LHCN-M2 (cell line): ENCODE measurements around the gene SLC13A4. TPM values are rescaled to one million over a fixed set of nuclear protein-coding genes. Genes with fewer than 3 reads are reported as not detected.
"Not testable (repeated sequence)": the region's sequence is repeated elsewhere in the genome, so short reads cannot be mapped to it uniquely, and the experiment has no call there.

Source experiments
- DNase-seq: peaks from one replicate; pipeline ENCODE4 v3.0.0-alpha.2; 2012; ENCODE audit warnings: low read depth
- total RNA-seq: library from RNA; depleted of rRNA; stranded (reverse); fragments of >200 nt; gene quantifications from 2 replicates; pipeline ENCODE4 v1.2.3, GENCODE V29; 2014

Gene SLC13A4
- total RNA-seq, 1 experiment from 2014 or later, result not detected

GRCh38 chr7:135666156-135666555, 61.8 kb downstream of the SLC13A4 start:
- no peak for DNase-seq

GRCh38 chr7:135665042-135665441, 62.9 kb downstream of the SLC13A4 start:
- DNase-seq, result no peak

GRCh38 chr7:135664046-135664589, 63.9 kb downstream of the SLC13A4 start:
- DNase-seq, result peak; percentile 34

- peak; percentile 95 for DNase-seq
These were observed 65.4 kb downstream of the SLC13A4 start, which contains the start of gene STMP1 for GRCh38 chr7:135662373-135663114. STMP1 (plus strand) TSS chr7:135662514.

- no peak for DNase-seq
These were observed 65.9 kb downstream of the SLC13A4 start for GRCh38 chr7:135662123-135662372.

- DNase-seq, result no peak
These were observed 66.5 kb downstream of the SLC13A4 start for GRCh38 chr7:135661311-135662122.

GRCh38 chr7:135659159-135659846, 68.7 kb downstream of the SLC13A4 start:
- no peak for DNase-seq

GRCh38 chr7:135658564-135658963, 69.4 kb downstream of the SLC13A4 start:
- DNase-seq, result no peak

GRCh38 chr7:135653340-135654080, 74.5 kb downstream of the SLC13A4 start:
- DNase-seq, result peak; percentile 43

GRCh38 chr7:135650831-135651573, 77.0 kb downstream of the SLC13A4 start:
- DNase-seq, result no peak

- DNase-seq, result no peak
These were observed 79.8 kb downstream of the SLC13A4 start for GRCh38 chr7:135648235-135648634.

- DNase-seq, result no peak
These were observed 80.2 kb downstream of the SLC13A4 start for GRCh38 chr7:135647755-135648154.

GRCh38 chr7:135645296-135645904, 82.6 kb downstream of the SLC13A4 start:
- peak; percentile 50 for DNase-seq

GRCh38 chr7:135644729-135645128, 83.3 kb downstream of the SLC13A4 start:
- no peak for DNase-seq

GRCh38 chr7:135644154-135644553, 83.8 kb downstream of the SLC13A4 start:
- DNase-seq, result no peak

GRCh38 chr7:135639690-135640089, 88.3 kb downstream of the SLC13A4 start:
- DNase-seq, result not testable (repeated sequence)

- no peak for DNase-seq
These were observed 93.7 kb downstream of the SLC13A4 start for GRCh38 chr7:135634191-135634878.
